ENCODE results near the gene CFAP46. TPM values are rescaled to one million over a fixed set of nuclear protein-coding genes. Genes with fewer than 3 reads are reported as not detected.

Gene CFAP46
- total and polyA plus RNA-seq, 2 of the 8 experiments (the other 6 are each of a cell fraction or from before 2014, with no cell fraction given) = 2.6 to 4.8 TPM

DNA sequence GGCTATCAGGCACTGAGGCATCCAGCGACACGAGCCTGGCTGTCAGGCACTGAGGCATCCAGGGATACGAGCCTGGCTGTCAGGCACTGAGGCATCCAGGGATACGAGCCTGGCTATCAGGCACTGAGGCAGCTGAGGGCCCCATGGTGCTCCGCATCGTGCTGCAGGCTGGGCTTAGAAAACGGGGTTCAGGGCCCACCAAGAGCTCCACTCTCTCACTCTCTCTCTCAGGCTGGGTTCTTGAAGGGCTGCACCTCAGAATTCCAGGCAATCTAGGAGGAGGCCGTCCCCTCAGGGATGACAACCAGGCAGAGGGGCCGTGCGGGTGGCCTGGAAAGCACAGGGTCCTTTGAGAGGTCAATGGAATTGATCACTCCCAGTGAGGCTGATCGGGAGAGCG lies 69.0 kb downstream of the CFAP46 start:
- H3K56ac ChIP-seq (replicated peaks; ENCODE audit: insufficient read length, low read depth, low read length) = no peak overlapping the region
- H4K8ac ChIP-seq (ENCODE audit: extremely low read depth, insufficient read depth, low read length) = no peak overlapping the region
- H4K91ac ChIP-seq (replicated peaks; ENCODE audit: insufficient read length, low read length) = no peak overlapping the region
- WGBS, 2 experiments (ENCODE audit: extremely low coverage in 1 of 2, insufficient coverage in 1 of 2, insufficient read length in 1 of 2, insufficient replicate concordance in 2 of 2, low coverage in 1 of 2, low lambda C conversion rate in 2 of 2, missing lambda C conversion rate in 1 of 2) = 85% methylated on average over 12 of the region's 12 CpGs; no CpG with 5 or more reads in 1 of the 2 experiments
- no peak overlapping the region for H3K9ac ChIP-seq (replicated peaks in 1 of 4; ENCODE audit: extremely low read depth in 1 of 4, low read depth in 3 of 4, low read length in 3 of 4)
- no peaks in the 10 kb centered on the region for H3K79me1 ChIP-seq (ENCODE audit: low read depth, low read length)
- H3K23me2 ChIP-seq (ENCODE audit: low read depth, low read length) = 0 out of 2 replicates have a peak, but pooled peaks cover 2% of the 10 kb centered on the region
- no peak overlapping the region for H2BK15ac ChIP-seq (ENCODE audit: low read length)
- H2AFZ ChIP-seq (ENCODE audit: low read length) = no peak overlapping the region
- H4K20me1 ChIP-seq (replicated peaks in 1 of 2; ENCODE audit: control insufficient read depth in 1 of 2, insufficient read depth in 2 of 2, low read length in 2 of 2) = no peaks in the 10 kb centered on the region
- FAIRE-seq (no peak), DNase-seq (ENCODE audit: low read depth in 1 of 2, low spot score in 2 of 2) (no peak)
- H3K14ac ChIP-seq (ENCODE audit: insufficient read length) = no peak overlapping the region
- no peak overlapping the region for H2BK20ac ChIP-seq (ENCODE audit: low read length)
- H3K9me3 ChIP-seq (ENCODE audit: insufficient read depth in 2 of 2, low read depth in 1 of 2, low read length in 1 of 2) = no peaks in the 10 kb centered on the region
- peaks cover 0 to 5% (median 0%) of the 10 kb centered on the region in 4 experiments; a peak in 1 of 7 replicates for H3K4me1 ChIP-seq (replicated peaks in 1 of 4; ENCODE audit: control insufficient read depth in 3 of 4, insufficient read depth in 4 of 4, low read length in 3 of 4)
- no peak overlapping the region for H3K4me3 ChIP-seq (ENCODE audit: extremely low read depth in 1 of 4, insufficient read depth in 2 of 4, low read depth in 3 of 4, low read length in 4 of 4)
- no peak overlapping the region for H4K5ac ChIP-seq (ENCODE audit: insufficient read length, low read depth, low read length)
- ChIA-PET POLR2A (ENCODE audit: partially characterized antibody) (no interaction called here), CTCF (ENCODE audit: partially characterized antibody) (no interaction called here)
- H2AK5ac ChIP-seq (ENCODE audit: low read depth, low read length) = no peak overlapping the region
- no peak overlapping the region for H2BK120ac ChIP-seq (replicated peaks; ENCODE audit: low read depth, low read length)
- no peaks in the 10 kb centered on the region; a peak in 1 of 7 replicates for H3K27me3 ChIP-seq (replicated peaks in 1 of 4; ENCODE audit: control insufficient read depth in 3 of 4, extremely low read depth in 1 of 4, insufficient read depth in 3 of 4, low read length in 3 of 4)
- no peak overlapping the region for H2BK12ac ChIP-seq (ENCODE audit: low read depth, low read length)
- H3K18ac ChIP-seq (ENCODE audit: extremely low read depth, low read length) = no peak overlapping the region
- H3K4ac ChIP-seq (replicated peaks; ENCODE audit: insufficient read length, low read depth, low read length) = no peak overlapping the region
- no peak overlapping the region for H3K27ac ChIP-seq (ENCODE audit: low read depth, low read length)
- no peak overlapping the region for H3K23ac ChIP-seq (ENCODE audit: insufficient read length)
- H3K79me2 ChIP-seq (ENCODE audit: control insufficient read depth in 1 of 2, insufficient read depth in 2 of 2, low read length in 2 of 2) = no peaks in the 10 kb centered on the region
- H2BK5ac ChIP-seq (ENCODE audit: low read depth, low read length) = no peak overlapping the region
- no peaks in the 10 kb centered on the region for H3K36me3 ChIP-seq (ENCODE audit: control insufficient read depth in 2 of 4, insufficient read depth in 4 of 4, low read length in 3 of 4)
- H3K4me2 ChIP-seq (ENCODE audit: insufficient read depth in 1 of 2, low read depth in 2 of 2, low read length in 2 of 2) = no peak overlapping the region
- TF ChIP-seq JUN (IDR thresholded peaks at IDR 0.05; ENCODE audit: low read depth, low read length) = no peak
- no peak for TF ChIP-seq SIX5 (IDR thresholded peaks at IDR 0.05; ENCODE audit: low read depth, low read length)
- TF ChIP-seq TEAD4 (IDR thresholded peaks at IDR 0.05; ENCODE audit: low read depth, low read length) = no peak
- no peak for TF ChIP-seq NRF1 (IDR thresholded peaks at IDR 0.05; ENCODE audit: low read depth, low read length)
- TF ChIP-seq ZNF274 (IDR thresholded peaks at IDR 0.05; ENCODE audit: borderline replicate concordance, extremely low read depth, low read length) = no peak
- TF ChIP-seq POLR2AphosphoS5 (IDR thresholded peaks at IDR 0.05; ENCODE audit: low read depth, low read length) = no peak
